Pancreas (tissue), 10 donors: Measurements from ENCODE around the gene GPR12. TPM values are rescaled to one million over a fixed set of nuclear protein-coding genes. Genes with fewer than 3 reads are reported as not detected.

Source experiments
- ATAC-seq, 4 donors: fragments of 200-7000 bp; cut with Tn5 transposase; one replicate each; pipeline versions ENCODE4 v1.8.0 to v1.9.1; 2020; ENCODE audit warnings: mild to moderate bottlenecking in 4 of 4, moderate library complexity in 4 of 4
- DNase-seq, 6 donors: peaks; one replicate each; pipeline ENCODE4 v3.0.0-alpha.2; 2020
- FAIRE-seq: peaks from 2 replicates; lab custom pipeline; 2012; peaks lifted over from hg19 to GRCh38; lab: Jason Lieb, UNC
- H3K27ac ChIP-seq, 4 donors: fragments of 200-600 bp; sonication (generic); 1 replicate in 3 of 4; 2 replicates in 1 of 4; pipeline versions ENCODE4 v1.5.0 to v1.8.0; 2020
- H3K27me3 ChIP-seq, 4 donors: fragments of 200-600 bp; one replicate each; pipeline ENCODE4 v1.8.0; 2021
- H3K36me3 ChIP-seq, 3 donors: fragments of 200-600 bp; sonication (generic) in 1 of 3; one replicate each; pipeline versions ENCODE4 v1.5.0 to v1.8.0; 2020 to 2021
- H3K4me1 ChIP-seq, 3 donors: fragments of 200-600 bp; one replicate each; pipeline ENCODE4 v1.8.0; 2021
- H3K4me3 ChIP-seq, 4 donors: fragments of 200-600 bp; sonication (generic) in 2 of 4; one replicate each; pipeline versions ENCODE4 v1.5.0 to v1.8.0; 2020 to 2021
- H3K9me3 ChIP-seq, 4 donors: fragments of 200-600 bp; one replicate each; pipeline ENCODE4 v1.8.0; 2021
- WGBS, 2 donors: extraction: QIAGEN DNeasy Blood & Tissue Kit; methylation state at CpG; one replicate each; pipeline ENCODE4 v1.1.7; 2013; 5-methylcytosine and 5-hydroxymethylcytosine counted together
- intact Hi-C, 3 donors: fragments of 100-400 bp; cut with DNase I; formaldehyde crosslinking; loops; one replicate each; pipeline versions ENCODE4 v1.11.1 to v1.14.2; 2022
- polyA plus RNA-seq, 2 donors: library from polyadenylated mRNA; stranded (reverse); fragments of 200-250 nt; gene quantifications; one replicate each; pipeline ENCODE4 v1.2.3, GENCODE V29; 2013
- total RNA-seq, 6 donors: library from RNA; stranded (reverse); fragmentation: NEBNext Ultra II Directional in 4 of 6; extraction: Animal tissue kit (Norgen Biotek cat#: 25700) in 4 of 6; gene quantifications; one replicate each; pipeline versions ENCODE4 v1.2.1 to v1.2.4, GENCODE V29; 2021 to 2023
- TF ChIP-seq, protein P1 (sequence below), 4 donors: fragments of 200-600 bp; sonication (generic) in 3 of 4; IDR thresholded peaks; one replicate each; pipeline versions ENCODE4 v1.5.0 to v1.8.0; 2021; ENCODE audit warnings: antibody characterized with exemption in 4 of 4
- donor health status: healthy with polysubstance abuse.
- donor health status: DM: no; HTN: no; CAD: no; lungs with moderate emphysema.
- donor health status: DM: no; HTN: no; CAD: no.
- donor health status: control.
- donor health status: control.
- donor health status: Bipolar disorder and iron deficiency.
- donor health status: DM: yes; HTN: yes; CAD: no.
- donor health status: DM: no; HTN: no; CAD: no.
- donor health status: DM: no; HTN: no; CAD: no.
- donor health status: DM: yes; HTN: yes; CAD: no.

GPR12 gene
- total and polyA plus RNA-seq, 8 donors = 0.05 TPM; not detected in 7

- ATAC-seq (no peak), FAIRE-seq (no peak), DNase-seq (no peak)
- intact Hi-C loops = no loop called here
- peaks cover 0 to 3% (median 0%) of the 10 kb centered on the region in 4 donors for H3K27me3 ChIP-seq
- H3K36me3 ChIP-seq = no peaks in the 10 kb centered on the region
- WGBS, 2 donors = 19 to 31% methylated on average over 8 of the region's 8 CpGs
- H3K9me3 ChIP-seq = no peaks in the 10 kb centered on the region
- H3K4me3 ChIP-seq = no peak overlapping the region
- no peaks in the 10 kb centered on the region for H3K4me1 ChIP-seq
- H3K27ac ChIP-seq = no peak overlapping the region
- TF ChIP-seq, protein P1, sequence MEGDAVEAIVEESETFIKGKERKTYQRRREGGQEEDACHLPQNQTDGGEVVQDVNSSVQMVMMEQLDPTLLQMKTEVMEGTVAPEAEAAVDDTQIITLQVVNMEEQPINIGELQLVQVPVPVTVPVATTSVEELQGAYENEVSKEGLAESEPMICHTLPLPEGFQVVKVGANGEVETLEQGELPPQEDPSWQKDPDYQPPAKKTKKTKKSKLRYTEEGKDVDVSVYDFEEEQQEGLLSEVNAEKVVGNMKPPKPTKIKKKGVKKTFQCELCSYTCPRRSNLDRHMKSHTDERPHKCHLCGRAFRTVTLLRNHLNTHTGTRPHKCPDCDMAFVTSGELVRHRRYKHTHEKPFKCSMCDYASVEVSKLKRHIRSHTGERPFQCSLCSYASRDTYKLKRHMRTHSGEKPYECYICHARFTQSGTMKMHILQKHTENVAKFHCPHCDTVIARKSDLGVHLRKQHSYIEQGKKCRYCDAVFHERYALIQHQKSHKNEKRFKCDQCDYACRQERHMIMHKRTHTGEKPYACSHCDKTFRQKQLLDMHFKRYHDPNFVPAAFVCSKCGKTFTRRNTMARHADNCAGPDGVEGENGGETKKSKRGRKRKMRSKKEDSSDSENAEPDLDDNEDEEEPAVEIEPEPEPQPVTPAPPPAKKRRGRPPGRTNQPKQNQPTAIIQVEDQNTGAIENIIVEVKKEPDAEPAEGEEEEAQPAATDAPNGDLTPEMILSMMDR (IDR thresholded peaks at IDR 0.05) = no peak
Measured at GRCh38 chr13:26749285-26749684, 11.3 kb downstream of the GPR12 start.

GRCh38 chr13:26747706-26748105, 12.9 kb downstream of the GPR12 start:
- intact Hi-C loops = no loop called here
- TF ChIP-seq, protein P1 (IDR thresholded peaks at IDR 0.05) = no peak
- Histone ChIP-seq H3K36me3 (no peaks in the 10 kb centered on the region), H3K4me1 (no peaks in the 10 kb centered on the region), H3K4me3 (no peak overlapping the region), H3K9me3 (no peaks in the 10 kb centered on the region), H3K27me3 (peaks cover 0 to 3% (median 0%) of the 10 kb centered on the region in 4 donors), H3K27ac (no peak overlapping the region)
- no peak for FAIRE-seq
- DNase-seq = no peak
- WGBS, 2 donors = 31 to 37% methylated on average over 2 of the region's 2 CpGs
- no peak for ATAC-seq

GRCh38 chr13:26743971-26744370, 16.6 kb downstream of the GPR12 start:
- ATAC-seq = no peak
- no peaks in the 10 kb centered on the region for H3K9me3 ChIP-seq
- H3K4me3 ChIP-seq = no peak overlapping the region
- FAIRE-seq = no peak
- no peak overlapping the region for H3K27ac ChIP-seq
- H3K36me3 ChIP-seq = no peaks in the 10 kb centered on the region
- intact Hi-C loops = no loop called here
- H3K4me1 ChIP-seq = no peaks in the 10 kb centered on the region
- peaks cover 0 to 3% (median 0%) of the 10 kb centered on the region in 4 donors for H3K27me3 ChIP-seq
- TF ChIP-seq, protein P1 (IDR thresholded peaks at IDR 0.05) = no peak
- no peak for DNase-seq
- WGBS, 2 donors = 23 to 31% methylated on average over 7 of the region's 7 CpGs

GRCh38 chr13:26742691-26743358, 17.8 kb downstream of the GPR12 start:
- DNase-seq (peak in 1 of 6 donors; percentile 33), ATAC-seq (no peak), FAIRE-seq (no peak)
- Histone ChIP-seq H3K27me3 (peaks cover 0 to 3% (median 0%) of the 10 kb centered on the region in 4 donors), H3K36me3 (no peaks in the 10 kb centered on the region), H3K27ac (no peak overlapping the region), H3K4me3 (no peak overlapping the region), H3K9me3 (no peaks in the 10 kb centered on the region), H3K4me1 (no peaks in the 10 kb centered on the region)
- TF ChIP-seq, protein P1 (IDR thresholded peaks at IDR 0.05) = no peak
- 18 to 19% methylated on average over 25 of the region's 25 CpGs for WGBS, 2 donors
- intact Hi-C loops = no loop called here

GRCh38 chr13:26735677-26736076, 24.9 kb downstream of the GPR12 start:
- H3K4me1 ChIP-seq = no peaks in the 10 kb centered on the region
- H3K4me3 ChIP-seq = no peak overlapping the region
- 49 to 55% methylated on average over 9 of the region's 9 CpGs for WGBS, 2 donors
- ATAC-seq (no peak), DNase-seq (no peak), FAIRE-seq (no peak)
- no peaks in the 10 kb centered on the region for H3K9me3 ChIP-seq
- intact Hi-C loops = no loop called here
- H3K27me3 ChIP-seq = no peaks in the 10 kb centered on the region
- no peaks in the 10 kb centered on the region for H3K36me3 ChIP-seq
- H3K27ac ChIP-seq = no peak overlapping the region
- TF ChIP-seq, protein P1 (IDR thresholded peaks at IDR 0.05) = no peak
